WTC11 (cell line): Measurements from ENCODE around the gene OSCP1.

Experiments
- ATF3 ChIP-seq: sonication (generic); formaldehyde crosslinking; conservative IDR thresholded peaks from 2 replicates; pipeline ENCODE4 v1.8.1; 2022; ENCODE audit warnings: mild to moderate bottlenecking, missing genetic modification reagents
- CBFB ChIP-seq: sonication (generic); formaldehyde crosslinking; IDR thresholded peaks from 2 replicates; pipeline ENCODE4 v1.8.1; 2022; ENCODE audit warnings: mild to moderate bottlenecking, low read depth, missing genetic modification reagents
- CTCF ChIP-seq: fragments of 200-600 bp; IDR thresholded peaks from 2 replicates; pipeline ENCODE4 v1.8.0; 2022; ENCODE audit warnings: antibody characterized with exemption
- GTF2I ChIP-seq: fragments of 250-450 bp; sonication (Bioruptor Pico); conservative IDR thresholded peaks from 2 replicates; pipeline ENCODE4 v1.4.0; 2021; ENCODE audit warnings: mild to moderate bottlenecking
- NR2C2 ChIP-seq: sonication (generic); formaldehyde crosslinking; IDR thresholded peaks from 2 replicates; pipeline ENCODE4 v1.8.0; 2022; ENCODE audit warnings: mild to moderate bottlenecking, missing genetic modification reagents
- NR3C1 ChIP-seq: sonication (generic); formaldehyde crosslinking; conservative IDR thresholded peaks from 2 replicates; pipeline ENCODE4 v1.8.1; 2023; ENCODE audit warnings: low read depth, mild to moderate bottlenecking, missing genetic modification reagents
- USF2 ChIP-seq: sonication (generic); formaldehyde crosslinking; IDR thresholded peaks from 2 replicates; pipeline ENCODE4 v1.8.1; 2023; ENCODE audit warnings: mild to moderate bottlenecking, missing genetic modification reagents, moderate library complexity
- ZNF532 ChIP-seq: fragments of 250-450 bp; sonication (Bioruptor Pico); IDR thresholded peaks from 2 replicates; pipeline ENCODE4 v1.9.0; 2021; ENCODE audit warnings: mild to moderate bottlenecking, borderline replicate concordance
- TF ChIP-seq, protein P1 (sequence below): fragments of 250-450 bp; sonication (Bioruptor Pico); IDR thresholded peaks from 2 replicates; pipeline ENCODE4 v2.1.2; 2022; ENCODE audit warnings: mild to moderate bottlenecking, moderate library complexity

GRCh38 chr1:36414384-36414783 is 35.9 kb downstream of the OSCP1 start:
- TF ChIP-seq CTCF (no peak), ZNF532 (CRISPR knock-in tag) (no peak), CBFB (CRISPR knock-in tag) (no peak), NR3C1 (no peak), NR2C2 (no peak), USF2 (CRISPR knock-in tag) (no peak), ATF3 (CRISPR knock-in tag) (no peak), GTF2I (CRISPR knock-in tag) (no peak)
- TF ChIP-seq, protein P1, sequence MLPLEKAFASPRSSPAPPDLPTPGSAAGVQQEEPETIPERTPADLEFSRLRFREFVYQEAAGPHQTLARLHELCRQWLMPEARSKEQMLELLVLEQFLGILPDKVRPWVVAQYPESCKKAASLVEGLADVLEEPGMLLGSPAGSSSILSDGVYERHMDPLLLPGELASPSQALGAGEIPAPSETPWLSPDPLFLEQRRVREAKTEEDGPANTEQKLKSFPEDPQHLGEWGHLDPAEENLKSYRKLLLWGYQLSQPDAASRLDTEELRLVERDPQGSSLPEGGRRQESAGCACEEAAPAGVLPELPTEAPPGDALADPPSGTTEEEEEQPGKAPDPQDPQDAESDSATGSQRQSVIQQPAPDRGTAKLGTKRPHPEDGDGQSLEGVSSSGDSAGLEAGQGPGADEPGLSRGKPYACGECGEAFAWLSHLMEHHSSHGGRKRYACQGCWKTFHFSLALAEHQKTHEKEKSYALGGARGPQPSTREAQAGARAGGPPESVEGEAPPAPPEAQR: no peak
